HG02840 (cell line): Measurements from ENCODE around the gene FOXF1.

ENCODE experiments used
- ATAC-seq: cut with Tn5 transposase; IDR thresholded peaks from one replicate; pipeline ENCODE4 v1.9.1; 2021; ENCODE audit warnings: mild to moderate bottlenecking, moderate library complexity, moderate number of reproducible peaks; ENCODE audit not compliant: unreplicated experiment, low FRiP score

The FOXF1 gene

GRCh38 chr16:86531641-86532525 is 21.6 kb downstream of the FOXF1 start:
- no peak for ATAC-seq

GRCh38 chr16:86532526-86532815 is 22.1 kb downstream of the FOXF1 start:
- no peak for ATAC-seq

GRCh38 chr16:86533076-86533475 is 22.7 kb downstream of the FOXF1 start:
- no peak for ATAC-seq

- no peak for ATAC-seq
Observed at GRCh38 chr16:86533767-86534351, 23.5 kb downstream of the FOXF1 start.

GRCh38 chr16:86534779-86535615 is 24.7 kb downstream of the FOXF1 start:
- no peak for ATAC-seq

- ATAC-seq: no peak
Observed at GRCh38 chr16:86536621-86537020, 26.3 kb downstream of the FOXF1 start.

GRCh38 chr16:86537486-86537885 is 27.2 kb downstream of the FOXF1 start:
- ATAC-seq: no peak

- no peak for ATAC-seq
Observed at GRCh38 chr16:86538196-86538780, 28.0 kb downstream of the FOXF1 start.

GRCh38 chr16:86540894-86541293 is 30.6 kb downstream of the FOXF1 start:
- ATAC-seq: no peak

GRCh38 chr16:86541560-86541959 is 31.2 kb downstream of the FOXF1 start:
- no peak for ATAC-seq

- ATAC-seq: no peak
Observed at GRCh38 chr16:86542756-86543750, 32.7 kb downstream of the FOXF1 start.

- ATAC-seq: no peak
Observed at GRCh38 chr16:86545481-86545880, 35.2 kb downstream of the FOXF1 start.

GRCh38 chr16:86545954-86546637 is 35.8 kb downstream of the FOXF1 start:
- no peak for ATAC-seq

GRCh38 chr16:86546638-86547013 is 36.3 kb downstream of the FOXF1 start:
- ATAC-seq: no peak

- ATAC-seq: no peak
Observed at GRCh38 chr16:86547286-86547685, 37.0 kb downstream of the FOXF1 start.

- ATAC-seq: no peak
Observed at GRCh38 chr16:86549076-86549892, 39.0 kb downstream of the FOXF1 start.

GRCh38 chr16:86549893-86550190 is 39.5 kb downstream of the FOXF1 start:
- no peak for ATAC-seq

- no peak for ATAC-seq
Observed at GRCh38 chr16:86550281-86550680, 40.0 kb downstream of the FOXF1 start.

- ATAC-seq: no peak
Observed at GRCh38 chr16:86553356-86553755, 43.0 kb downstream of the FOXF1 start.
